ENCODE measurements around the gene NPC1. TPM values are rescaled to one million over a fixed set of nuclear protein-coding genes. Genes with fewer than 3 reads are reported as not detected.
"Not testable (repeated sequence)": the region's sequence is repeated elsewhere in the genome, so short reads cannot be mapped to it uniquely, and the experiment has no call there.

Gene NPC1
- total and polyA plus RNA-seq, 7 donors: 24.8 to 126 (median 32.1) TPM

DNA sequence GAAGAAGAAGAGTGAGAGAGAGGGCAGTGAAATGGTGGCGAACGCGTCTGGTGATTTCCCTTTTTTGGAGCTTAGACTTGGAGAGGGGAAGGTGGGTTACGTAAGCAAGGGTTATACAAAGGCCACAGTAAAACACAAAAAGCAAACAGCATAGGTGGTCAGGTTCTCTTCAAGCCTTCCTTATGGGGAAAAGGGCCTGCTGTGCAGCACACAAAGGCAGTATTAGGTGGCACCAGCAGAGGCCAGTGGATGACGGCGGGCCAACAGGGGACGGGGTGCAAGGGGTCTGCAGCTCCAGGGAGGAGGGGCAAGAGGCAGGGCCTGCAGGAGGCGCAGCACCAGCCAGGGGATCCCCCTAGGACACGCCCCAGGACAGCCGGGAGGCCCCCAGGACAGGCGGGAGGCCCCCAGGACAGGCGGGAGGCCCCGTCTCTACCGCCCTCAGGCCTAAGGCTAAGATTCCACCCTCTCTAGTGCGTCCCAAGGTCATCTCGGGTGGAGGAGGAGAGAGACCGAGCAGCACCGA lies 32.6 kb upstream of the NPC1 start:
- Histone ChIP-seq H3K27ac (no peak overlapping the region), H3K4me3 (peak overlapping the region; percentile 62), H3K4me1 (no peaks in the 10 kb centered on the region), H3K9me3 (no peaks in the 10 kb centered on the region), H3K36me3 (ENCODE audit: insufficient read depth in 1 of 2, low read depth in 1 of 2) (no peaks in the 10 kb centered on the region), H3K27me3 (ENCODE audit: insufficient read depth in 3 of 3, low read length in 2 of 3) (peaks cover 0 to 24% (median 5%) of the 10 kb centered on the region in 3 donors)
- intact Hi-C loops (cut with DNase I): no loop called here
- peak; percentile 19 to 47 (median 36) for ATAC-seq
- no peak for TF ChIP-seq CTCF (IDR thresholded peaks at IDR 0.05)
- DNase-seq: no peak
- 35 to 42% (median 36%) methylated on average over 13 to 18 of the region's 18 CpGs for WGBS, 3 donors

- Histone ChIP-seq H3K27me3 (ENCODE audit: insufficient read depth in 3 of 3, low read length in 2 of 3) (peaks cover 0 to 24% (median 5%) of the 10 kb centered on the region in 3 donors), H3K36me3 (ENCODE audit: insufficient read depth in 1 of 2, low read depth in 1 of 2) (no peaks in the 10 kb centered on the region)
These were observed 31.2 kb upstream of the NPC1 start for GRCh38 chr18:23617412-23618014.

GRCh38 chr18:23616258-23616657 lies 30.0 kb upstream of the NPC1 start:
- Histone ChIP-seq H3K36me3 (ENCODE audit: insufficient read depth in 1 of 2, low read depth in 1 of 2) (no peaks in the 10 kb centered on the region), H3K4me3 (no peak overlapping the region), H3K4me1 (no peaks in the 10 kb centered on the region), H3K27ac (no peak overlapping the region), H3K27me3 (ENCODE audit: insufficient read depth in 3 of 3, low read length in 2 of 3) (peaks cover 0 to 24% (median 5%) of the 10 kb centered on the region in 3 donors), H3K9me3 (no peaks in the 10 kb centered on the region)
- TF ChIP-seq CTCF (IDR thresholded peaks at IDR 0.05): no peak
- DNase-seq: no peak
- no peak for ATAC-seq
- WGBS, 3 donors: 86 to 97% (median 95%) methylated on average over 2 of the region's 2 CpGs
- intact Hi-C loops (cut with DNase I): no loop called here

More at GRCh38 chr18:23617412-23618014, 31.2 kb upstream of the NPC1 start:
- Histone ChIP-seq H3K9me3 (no peaks in the 10 kb centered on the region), H3K4me1 (no peaks in the 10 kb centered on the region), H3K27ac (no peak overlapping the region), H3K4me3 (no peak overlapping the region)
- TF ChIP-seq CTCF (IDR thresholded peaks at IDR 0.05): no peak
- intact Hi-C loops (cut with DNase I): no loop called here
- DNase-seq (no peak), ATAC-seq (no peak)
- WGBS, 3 donors: 80 to 81% (median 81%) methylated on average over 4 of the region's 4 CpGs

DNA sequence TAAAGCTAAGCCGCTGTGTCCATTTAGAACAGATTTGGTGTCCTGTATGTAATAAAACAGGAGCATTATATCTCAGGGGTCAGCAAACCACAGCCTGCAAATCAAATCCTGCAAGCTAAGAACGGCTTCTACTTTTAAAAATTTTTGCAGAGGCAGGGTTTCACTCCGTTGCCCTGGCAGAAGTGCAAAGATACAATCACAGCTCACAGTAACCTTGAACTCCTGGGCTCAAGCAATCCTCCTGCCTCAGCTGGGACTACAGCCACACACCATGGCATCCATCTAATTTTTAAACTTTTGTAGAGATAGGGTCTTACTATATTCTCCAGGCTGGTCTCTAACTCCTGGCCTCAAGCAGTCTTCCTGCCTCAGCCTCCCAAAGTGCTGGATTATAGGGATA lies 28.6 kb upstream of the NPC1 start:
- TF ChIP-seq CTCF (IDR thresholded peaks at IDR 0.05): no peak
- intact Hi-C loops (cut with DNase I): no loop called here
- Histone ChIP-seq H3K4me3 (no peak overlapping the region), H3K36me3 (ENCODE audit: insufficient read depth in 1 of 2, low read depth in 1 of 2) (no peaks in the 10 kb centered on the region), H3K27me3 (ENCODE audit: insufficient read depth in 3 of 3, low read length in 2 of 3) (peaks cover 0 to 12% (median 0%) of the 10 kb centered on the region in 3 donors), H3K27ac (no peak overlapping the region), H3K4me1 (no peaks in the 10 kb centered on the region), H3K9me3 (no peaks in the 10 kb centered on the region)
- no peak for DNase-seq
- 72 to 85% (median 79%) methylated on average over 3 of the region's 3 CpGs for WGBS, 3 donors
- no peak for ATAC-seq

- no peaks in the 10 kb centered on the region for H3K36me3 ChIP-seq (ENCODE audit: insufficient read depth in 1 of 2, low read depth in 1 of 2)
- H3K27me3 ChIP-seq (ENCODE audit: insufficient read depth in 3 of 3, low read length in 2 of 3): peaks cover 0 to 7% (median 0%) of the 10 kb centered on the region in 3 donors
- H3K27ac ChIP-seq: no peak overlapping the region
- H3K4me3 ChIP-seq: no peak overlapping the region
- 88 to 96% (median 91%) methylated on average over 2 of the region's 2 CpGs for WGBS, 3 donors
- TF ChIP-seq CTCF (IDR thresholded peaks at IDR 0.05): no peak
- H3K9me3 ChIP-seq: no peaks in the 10 kb centered on the region
- ATAC-seq (no peak), DNase-seq (no peak)
- H3K4me1 ChIP-seq: no peaks in the 10 kb centered on the region
- intact Hi-C loops (cut with DNase I): no loop called here
These were observed 28.1 kb upstream of the NPC1 start for GRCh38 chr18:23614413-23614812.

GRCh38 chr18:23613091-23613475 lies 26.8 kb upstream of the NPC1 start:
- H3K9me3 ChIP-seq; DNase-seq; H3K4me3 ChIP-seq; intact Hi-C loops (cut with DNase I); H3K4me1 ChIP-seq; ATAC-seq; H3K27me3 ChIP-seq (ENCODE audit: insufficient read depth in 3 of 3, low read length in 2 of 3); H3K27ac ChIP-seq; H3K36me3 ChIP-seq (ENCODE audit: insufficient read depth in 1 of 2, low read depth in 1 of 2): not testable (repeated sequence)
- 88 to 91% (median 89%) methylated on average over 7 of the region's 7 CpGs for WGBS, 3 donors
